ENCODE results near the gene AMN1.

AMN1 gene

GRCh38 chr12:31629756-31630732 is 98.8 kb downstream of the AMN1 start:
- DNase-seq (ENCODE audit: low spot score), result no peak

DNA sequence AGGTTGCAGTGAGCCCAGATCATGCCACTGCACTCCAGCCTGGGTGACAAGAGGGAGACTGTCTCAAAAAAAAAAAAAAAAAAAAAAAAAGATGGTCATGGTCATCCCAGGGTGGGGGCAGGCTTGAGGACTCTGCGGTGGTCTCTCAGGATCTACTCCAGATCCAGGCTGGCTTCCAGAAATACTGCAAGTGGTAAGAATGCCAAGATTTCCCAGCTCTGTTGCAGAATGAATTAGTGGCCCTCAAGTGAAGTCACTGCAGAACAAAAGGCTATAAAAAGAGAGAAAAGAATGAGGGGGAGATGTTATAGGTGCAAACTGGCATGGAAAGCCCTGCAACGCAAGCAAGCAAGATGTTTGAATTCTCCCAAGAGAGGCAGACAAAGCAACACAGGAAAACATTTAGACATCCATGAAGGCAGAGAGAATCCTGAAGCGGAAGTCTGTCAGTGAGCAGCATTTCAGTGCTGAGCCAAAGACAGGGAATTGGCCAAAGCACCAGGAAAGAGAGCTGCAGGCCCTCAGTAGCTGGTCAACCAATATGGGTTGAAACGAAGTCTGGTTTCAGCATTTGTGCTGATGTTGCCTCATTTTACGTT is 101.3 kb downstream of the AMN1 start:
- DNase-seq (ENCODE audit: low spot score), result no peak

DNA sequence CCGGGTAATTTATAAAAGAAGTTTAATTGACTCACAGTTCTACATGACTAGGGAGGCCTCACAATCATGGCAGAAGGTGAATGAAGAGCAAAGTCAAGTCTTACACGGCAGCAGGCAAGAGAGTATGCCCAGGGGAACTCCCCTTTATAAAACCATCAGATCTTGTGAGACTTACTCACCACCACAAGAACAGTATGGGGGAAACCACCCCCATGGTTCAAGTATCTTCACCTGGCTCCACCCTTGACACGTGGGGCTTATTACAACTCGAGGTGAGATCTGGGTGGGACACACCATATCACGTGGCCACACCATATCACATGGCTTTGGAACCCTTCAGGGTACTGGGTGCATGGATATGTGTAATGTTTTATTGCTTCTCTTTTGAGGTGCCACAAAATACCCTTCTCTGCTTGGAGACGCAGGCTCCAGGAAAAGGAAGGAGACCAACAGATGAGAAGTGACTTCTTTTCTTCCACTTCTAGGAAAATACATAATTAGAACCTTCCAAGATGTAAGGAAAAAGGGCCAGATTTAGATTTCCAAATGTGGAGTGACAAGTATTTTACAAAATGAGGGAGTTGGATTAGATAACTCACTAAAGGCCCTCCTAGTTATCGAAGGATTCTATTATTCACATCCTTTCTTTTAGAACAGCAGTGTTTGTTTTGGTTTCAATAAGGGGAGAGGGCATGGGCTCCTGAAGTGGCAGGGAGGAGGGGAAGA is 102.4 kb downstream of the AMN1 start:
- no peak for DNase-seq (ENCODE audit: low spot score)

- no peak for DNase-seq (ENCODE audit: low spot score)
These were observed 106.8 kb downstream of the AMN1 start for GRCh38 chr12:31622038-31622437.
